H1 (cell line): ENCODE results near the gene CKS1B. TPM values are rescaled to one million over a fixed set of nuclear protein-coding genes. Genes with fewer than 3 reads are reported as not detected.

Experiments used
- CTCF ChIA-PET: fragments of 300-600 bp; sonication (Branson Sonifier 250); formaldehyde crosslinking; loops from one replicate; lab custom pipeline; 2021; ENCODE audit not compliant: partially characterized antibody; lab: Charles Lee
- POLR2A ChIA-PET: fragments of 300-600 bp; sonication (Branson Sonifier 250); formaldehyde crosslinking; loops from one replicate; lab custom pipeline; 2021; ENCODE audit warnings: inconsistent platforms; ENCODE audit not compliant: partially characterized antibody; lab: Charles Lee
- DNase-seq, 2 experiments: peaks; one replicate each; pipeline versions ENCODE4 v3.0.0 to v3.0.0-alpha.2; 2010 to 2022; ENCODE audit warnings: low spot score in 2 of 2, low read depth in 1 of 2, mixed read lengths in 1 of 2
- FAIRE-seq: peaks from 2 replicates; lab custom pipeline; 2011; peaks lifted over from hg19 to GRCh38; lab: Jason Lieb, UNC
- H2AFZ ChIP-seq: 2 replicates; pipeline ENCODE4 v1.8.1; 2012; ENCODE audit warnings: low read length, inconsistent platforms
- H2AK5ac ChIP-seq: 2 replicates; pipeline ENCODE4 v1.6.1; 2013; ENCODE audit warnings: low read depth, low read length
- H2BK120ac ChIP-seq: replicated peaks from 2 replicates; pipeline ENCODE3; 2013; ENCODE audit warnings: low read depth, low read length, inconsistent platforms
- H2BK12ac ChIP-seq: 2 replicates; pipeline ENCODE4 v1.6.1; 2013; ENCODE audit warnings: low read depth, low read length
- H2BK15ac ChIP-seq: 2 replicates; pipeline ENCODE4 v1.6.1; 2013; ENCODE audit warnings: low read length
- H2BK20ac ChIP-seq: 2 replicates; pipeline ENCODE4 v1.6.1; 2013; ENCODE audit warnings: low read length
- H2BK5ac ChIP-seq: 2 replicates; pipeline ENCODE4 v1.6.1; 2013; ENCODE audit warnings: low read depth, low read length
- H3K14ac ChIP-seq: 2 replicates; pipeline ENCODE4 v1.6.1; 2013; ENCODE audit warnings: inconsistent platforms; ENCODE audit not compliant: insufficient read length
- H3K18ac ChIP-seq: 2 replicates; pipeline ENCODE4 v1.6.1; 2013; ENCODE audit warnings: low read length; ENCODE audit errors: extremely low read depth
- H3K23ac ChIP-seq: 2 replicates; pipeline ENCODE4 v1.6.1; 2013; ENCODE audit warnings: inconsistent platforms; ENCODE audit not compliant: insufficient read length
- H3K23me2 ChIP-seq: 2 replicates; pipeline ENCODE4 v1.6.1; 2013; ENCODE audit warnings: low read depth, low read length
- H3K27ac ChIP-seq: 2 replicates; pipeline ENCODE4 v1.6.1; 2011; ENCODE audit warnings: low read depth, low read length, inconsistent platforms
- H3K27me3 ChIP-seq, 4 experiments: replicated peaks in 1 of 4; 1 replicate in 1 of 4; 2 replicates in 3 of 4; pipeline versions ENCODE4 v1.6.1 to v1.8.1; 2011 to 2013; ENCODE audit warnings: low read length in 3 of 4, mild to moderate bottlenecking in 3 of 4, inconsistent platforms in 2 of 4, mixed read lengths in 2 of 4, moderate library complexity in 1 of 4; ENCODE audit not compliant: control insufficient read depth in 3 of 4, insufficient read depth in 3 of 4; ENCODE audit errors: extremely low read depth in 1 of 4
- H3K36me3 ChIP-seq, 4 experiments: 2 replicates each; pipeline versions ENCODE4 v1.6.1 to v1.8.1; 2011 to 2013; ENCODE audit warnings: mild to moderate bottlenecking in 4 of 4, low read length in 3 of 4, moderate library complexity in 2 of 4, control low read depth in 1 of 4, inconsistent platforms in 1 of 4; ENCODE audit not compliant: insufficient read depth in 4 of 4, control insufficient read depth in 2 of 4
- H3K4ac ChIP-seq: replicated peaks from 2 replicates; pipeline ENCODE3; 2013; ENCODE audit warnings: low read length, low read depth, mixed read lengths, inconsistent platforms; ENCODE audit not compliant: insufficient read length
- H3K4me1 ChIP-seq, 4 experiments: replicated peaks in 1 of 4; 1 replicate in 1 of 4; 2 replicates in 3 of 4; pipeline versions ENCODE4 v1.6.1 to v1.8.1; 2011 to 2013; ENCODE audit warnings: low read length in 3 of 4, inconsistent platforms in 2 of 4, mixed read lengths in 1 of 4; ENCODE audit not compliant: insufficient read depth in 4 of 4, control insufficient read depth in 3 of 4
- H3K4me2 ChIP-seq, 2 experiments: 2 replicates each; pipeline versions ENCODE4 v1.6.1 to v1.8.1; 2011 to 2013; ENCODE audit warnings: low read depth in 2 of 2, low read length in 2 of 2, control low read depth in 1 of 2, inconsistent platforms in 1 of 2, mild to moderate bottlenecking in 1 of 2; ENCODE audit not compliant: insufficient read depth in 1 of 2
- H3K4me3 ChIP-seq, 4 experiments: fragments of 200-600, 300-600 bp in 1 of 4; sonication (generic), shearing (Covaris generic), sonication (Bioruptor Twin) in 1 of 4; 2 replicates each; pipeline versions ENCODE4 v1.5.1 to v1.8.1; 2011 to 2016; ENCODE audit warnings: low read length in 4 of 4, low read depth in 3 of 4, control low read depth in 2 of 4, inconsistent platforms in 2 of 4, mild to moderate bottlenecking in 2 of 4, mixed read lengths in 1 of 4, moderate library complexity in 1 of 4; ENCODE audit not compliant: insufficient read depth in 2 of 4; ENCODE audit errors: extremely low read depth in 1 of 4
- H3K56ac ChIP-seq: replicated peaks from 2 replicates; pipeline ENCODE3; 2013; ENCODE audit warnings: low read depth, mild to moderate bottlenecking, mixed read lengths, low read length, inconsistent platforms; ENCODE audit not compliant: insufficient read length
- H3K79me1 ChIP-seq: 2 replicates; pipeline ENCODE4 v1.6.1; 2013; ENCODE audit warnings: low read depth, low read length, control low read depth
- H3K79me2 ChIP-seq, 2 experiments: 2 replicates each; pipeline versions ENCODE4 v1.6.1 to v1.8.1; 2012 to 2013; ENCODE audit warnings: low read length in 2 of 2, mild to moderate bottlenecking in 2 of 2, inconsistent platforms in 1 of 2; ENCODE audit not compliant: insufficient read depth in 2 of 2, control insufficient read depth in 1 of 2
- H3K9ac ChIP-seq, 4 experiments: replicated peaks in 1 of 4; 1 replicate in 1 of 4; 2 replicates in 3 of 4; pipeline versions ENCODE4 v1.6.1 to v1.8.1; 2011 to 2013; ENCODE audit warnings: low read depth in 3 of 4, low read length in 3 of 4, control low read depth in 2 of 4, mild to moderate bottlenecking in 2 of 4, moderate library complexity in 2 of 4, inconsistent platforms in 1 of 4; ENCODE audit errors: extremely low read depth in 1 of 4
- H3K9me3 ChIP-seq, 2 experiments: 2 replicates each; pipeline versions ENCODE4 v1.6.1 to v1.8.1; 2012 to 2013; ENCODE audit warnings: mild to moderate bottlenecking in 2 of 2, moderate library complexity in 2 of 2, control low read depth in 1 of 2, inconsistent platforms in 1 of 2, low read depth in 1 of 2, low read length in 1 of 2, mixed read lengths in 1 of 2; ENCODE audit not compliant: insufficient read depth in 2 of 2
- H4K20me1 ChIP-seq, 2 experiments: replicated peaks in 1 of 2; 2 replicates each; pipeline versions ENCODE3 to v1.8.1; 2011 to 2013; ENCODE audit warnings: inconsistent platforms in 2 of 2, low read length in 2 of 2, mild to moderate bottlenecking in 1 of 2; ENCODE audit not compliant: insufficient read depth in 2 of 2, control insufficient read depth in 1 of 2
- H4K5ac ChIP-seq: 2 replicates; pipeline ENCODE4 v1.6.1; 2013; ENCODE audit warnings: low read length, low read depth, mixed read lengths, inconsistent platforms; ENCODE audit not compliant: insufficient read length
- H4K8ac ChIP-seq: 2 replicates; pipeline ENCODE4 v1.8.0; 2013; ENCODE audit warnings: mild to moderate bottlenecking, moderate library complexity, low read length, inconsistent platforms; ENCODE audit not compliant: insufficient read depth; ENCODE audit errors: extremely low read depth
- H4K91ac ChIP-seq: replicated peaks from 2 replicates; pipeline ENCODE3; 2013; ENCODE audit warnings: low read length, mixed read lengths, inconsistent platforms; ENCODE audit not compliant: insufficient read length
- BRCA1 ChIP-seq: IDR thresholded peaks from 2 replicates; pipeline ENCODE4 v1.6.1; 2012; ENCODE audit warnings: low read depth, low read length, improper control_type of control experiment
- CBX8 ChIP-seq: fragments of 300-800, 300-1000 bp; sonication (generic); IDR thresholded peaks from 2 replicates; pipeline ENCODE4 v1.7.1; 2016; ENCODE audit warnings: low read depth, low read length, borderline replicate concordance
- CHD1 ChIP-seq: IDR thresholded peaks from 2 replicates; pipeline ENCODE4 v1.6.1; 2012; ENCODE audit warnings: low read depth, low read length, improper control_type of control experiment
- CTBP2 ChIP-seq: IDR thresholded peaks from 2 replicates; pipeline ENCODE4 v1.7.0; 2011; ENCODE audit warnings: borderline replicate concordance, mild to moderate bottlenecking, moderate library complexity, mixed read lengths, low read length; ENCODE audit not compliant: insufficient read depth, insufficient read length
- KDM1A ChIP-seq: fragments of 200-600, 300-600 bp; sonication (generic); IDR thresholded peaks from 2 replicates; pipeline ENCODE4 v1.7.1; 2016; ENCODE audit warnings: mild to moderate bottlenecking, low read length, borderline replicate concordance
- KDM5A ChIP-seq: fragments of 200-600 bp; IDR thresholded peaks from 2 replicates; pipeline ENCODE4 v1.7.1; 2012; ENCODE audit warnings: mild to moderate bottlenecking, low read length, inconsistent platforms, mixed read lengths
- POLR2A ChIP-seq, 2 experiments: IDR thresholded peaks; 1 replicate in 1 of 2; 2 replicates in 1 of 2; pipeline ENCODE4 v1.6.1; 2011; ENCODE audit warnings: low read depth in 2 of 2, low read length in 2 of 2, mild to moderate bottlenecking in 2 of 2; ENCODE audit errors: control extremely low read depth in 1 of 2
- RFX5 ChIP-seq: IDR thresholded peaks from 2 replicates; pipeline ENCODE4 v1.6.1; 2011; ENCODE audit warnings: low read depth, low read length, improper control_type of control experiment, borderline replicate concordance
- RNF2 ChIP-seq: fragments of 200-900, 300-1000 bp; sonication (generic); IDR thresholded peaks from 2 replicates; pipeline ENCODE4 v1.7.1; 2016; ENCODE audit warnings: borderline replicate concordance, low read depth, mild to moderate bottlenecking, antibody characterized with exemption, low read length; ENCODE audit not compliant: poor library complexity, severe bottlenecking; ENCODE audit errors: missing control alignments
- SIN3A ChIP-seq, 2 experiments: IDR thresholded peaks in 1 of 2; conservative IDR thresholded peaks in 1 of 2; 2 replicates each; pipeline ENCODE4 v1.6.1; 2011 to 2012; ENCODE audit warnings: low read length in 2 of 2, improper control_type of control experiment in 1 of 2, low read depth in 1 of 2, mild to moderate bottlenecking in 1 of 2
- SIRT6 ChIP-seq: IDR thresholded peaks from one replicate; pipeline ENCODE4 v1.7.1; 2012; ENCODE audit warnings: low read length, inconsistent platforms
- SP4 ChIP-seq: IDR thresholded peaks from 2 replicates; pipeline ENCODE4 v1.6.1; 2012; ENCODE audit warnings: low read length, inconsistent platforms
- SUZ12 ChIP-seq: fragments of 200-600 bp; sonication (generic); IDR thresholded peaks from 2 replicates; pipeline ENCODE4 v1.6.1; 2012; ENCODE audit warnings: mild to moderate bottlenecking, inconsistent platforms, low read length, moderate library complexity, mixed read lengths
- TBP ChIP-seq: IDR thresholded peaks from 2 replicates; pipeline ENCODE4 v1.6.1; 2011; ENCODE audit warnings: low read depth, low read length, improper control_type of control experiment
- WGBS, 2 experiments: shearing (Covaris generic) in 1 of 2; methylation state at CpG; one replicate each; pipeline versions ENCODE4 v1.1.6 to v1.1.7; 2013 to 2015; ENCODE audit warnings: low lambda C conversion rate in 2 of 2, mixed read lengths in 2 of 2, inconsistent platforms in 1 of 2, low coverage in 1 of 2, missing lambda C conversion rate in 1 of 2; ENCODE audit not compliant: insufficient replicate concordance in 2 of 2, insufficient coverage in 1 of 2, insufficient read length in 1 of 2; ENCODE audit errors: extremely low coverage in 1 of 2, missing lambda C conversion rate in 1 of 2; 5-methylcytosine and 5-hydroxymethylcytosine counted together
- polyA plus RNA-seq, 7 experiments: library from polyadenylated mRNA; depleted of rRNA in 3 of 7; stranded (reverse) in 5 of 7; unstranded in 2 of 7; fragments of >200 nt in 5 of 7; fragments of 200-250 nt in 2 of 7; gene quantifications; 1 replicate in 5 of 7; 2 replicates in 1 of 7; 4 replicates in 1 of 7; pipeline versions ENCODE4 v1.2.1 to v1.2.3, GENCODE V29; 2011 to 2013; ENCODE audit warnings: missing spikeins in 2 of 7, mixed read lengths in 2 of 7
- total RNA-seq: library from RNA; stranded (reverse); fragmentation: NEBNext Ultra II Directional; extraction: Animal tissue kit (Norgen Biotek cat#: 25700); gene quantifications from 2 replicates; pipeline ENCODE4 v1.2.1, GENCODE V29; 2021

CKS1B gene
- total and polyA plus RNA-seq, 2 of the 8 experiments (the other 6 are each of a cell fraction or from before 2014, with no cell fraction given), result 294 to 1,025 TPM

DNA sequence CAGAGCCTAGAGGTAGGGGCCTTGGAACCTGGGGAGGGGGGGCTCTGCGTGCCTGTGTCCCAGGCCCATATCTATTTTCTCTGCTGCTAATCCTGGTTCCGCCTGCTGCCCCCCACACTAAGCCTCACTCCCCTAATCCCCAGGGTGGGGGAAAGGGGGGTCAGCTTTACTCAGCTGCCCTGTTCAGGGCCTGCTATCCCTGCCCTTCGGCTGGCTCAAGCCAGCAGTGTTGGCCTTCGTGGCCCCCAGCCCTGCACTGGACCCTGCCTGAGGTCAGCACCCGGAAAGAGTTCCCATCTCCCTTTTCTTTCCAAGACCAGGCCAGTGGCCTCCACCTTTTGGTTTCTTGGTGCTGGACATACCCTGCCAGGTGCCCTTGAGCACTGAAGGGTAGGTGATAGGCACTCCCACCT lies 36.5 kb downstream of the CKS1B start:
- Histone ChIP-seq H3K36me3 (peaks cover 0 to 20% (median 12%) of the 10 kb centered on the region in 4 experiments; a peak in 6 of 8 replicates), H2BK12ac (no peak overlapping the region), H3K27ac (no peak overlapping the region), H4K20me1 (peaks cover 0 to 12% of the 10 kb centered on the region in 2 experiments), H3K79me2 (peaks cover 0 to 38% of the 10 kb centered on the region in 2 experiments; a peak in 3 of 4 replicates), H3K9me3 (no peaks in the 10 kb centered on the region), H3K14ac (no peak overlapping the region), H2AFZ (no peak overlapping the region), H3K23ac (no peak overlapping the region), H3K18ac (no peak overlapping the region), H4K8ac (no peak overlapping the region), H3K23me2 (no peaks in the 10 kb centered on the region; the same call in 1 of the 2 replicates), H3K4me3 (no peak overlapping the region), H2AK5ac (0 out of 2 replicates have a peak overlapping the region, but pooled peaks have one; percentile 33), H4K5ac (no peak overlapping the region), H2BK15ac (no peak overlapping the region), H3K4ac (peak overlapping the region; percentile 72), H3K56ac (no peak overlapping the region), H3K9ac (no peak overlapping the region), H3K79me1 (peaks cover 18% of the 10 kb centered on the region), H3K4me2 (no peak overlapping the region), H3K4me1 (peaks cover 8 to 47% (median 32%) of the 10 kb centered on the region in 4 experiments), H3K27me3 (no peaks in the 10 kb centered on the region), H2BK20ac (no peak overlapping the region), H4K91ac (peak overlapping the region; percentile 48), H2BK5ac (no peak overlapping the region), H2BK120ac (no peak overlapping the region)
- ChIA-PET POLR2A (interaction anchor here (3.6 to 14.8 kb wide), 4 partner anchors 6 to 39 kb away, joined by 17 to 128 read pairs (median 74); partner anchors contain the start of genes CKS1B, FLAD1, LENEP and SHC1), CTCF (interaction anchor here (1.4 to 18.6 kb wide), 3 partner anchors 13 to 104 kb away, joined by 3 to 354 read pairs (median 258); partner anchors contain the start of genes ADAM15, LENEP and ZBTB7B)
- no peak for DNase-seq
- no peak for FAIRE-seq
- WGBS, 2 experiments, result 75% methylated on average over 5 of the region's 5 CpGs; no CpG with 5 or more reads in 1 of the 2 experiments
- no peak for TF ChIP-seq SUZ12
- no peak for TF ChIP-seq CTBP2
- TF ChIP-seq RNF2, result no peak
- no peak for TF ChIP-seq SP4
- no peak for TF ChIP-seq SIN3A (conservative IDR thresholded peaks at IDR 0.05 in 1 of 2, IDR thresholded peaks at IDR 0.05 in 1 of 2; ENCODE audit: low read depth in 1 of 2, low read length in 2 of 2)
- no peak for TF ChIP-seq SIRT6
- no peak for TF ChIP-seq TBP
- TF ChIP-seq POLR2A (IDR thresholded peaks at IDR 0.05; ENCODE audit: control extremely low read depth in 1 of 2, low read depth in 2 of 2, low read length in 2 of 2), result no peak
- no peak for TF ChIP-seq KDM1A
- TF ChIP-seq CBX8, result no peak
- TF ChIP-seq CHD1, result no peak
- TF ChIP-seq RFX5, result no peak
- TF ChIP-seq KDM5A, result no peak
- TF ChIP-seq BRCA1, result no peak
